GM12875 (cell line): ENCODE measurements around the gene DHRS13.
"Not testable (repeated sequence)": the region's sequence is repeated elsewhere in the genome, so short reads cannot be mapped to it uniquely, and the experiment has no call there.

Experiments
- H3K4me3 ChIP-seq: one replicate; pipeline ENCODE4 v1.5.1; 2011; ENCODE audit warnings: low read depth, low read length, control low read depth
- CTCF ChIP-seq: IDR thresholded peaks from 2 replicates; pipeline ENCODE4 v1.5.1; 2011; ENCODE audit warnings: low read depth, mild to moderate bottlenecking, control low read depth, inconsistent platforms, low read length, moderate library complexity, borderline replicate concordance; ENCODE audit not compliant: insufficient read depth

DHRS13 gene

GRCh38 chr17:28935744-28936460, 33.0 kb upstream of the DHRS13 start:
- H3K4me3 ChIP-seq = no peak overlapping the region

GRCh38 chr17:28934508-28934907, 31.6 kb upstream of the DHRS13 start:
- not testable (repeated sequence) for H3K4me3 ChIP-seq

More at GRCh38 chr17:28935744-28936460, 33.0 kb upstream of the DHRS13 start:
- no peak for TF ChIP-seq CTCF

- H3K4me3 ChIP-seq = no peak overlapping the region
- TF ChIP-seq CTCF = no peak
These were observed 26.9 kb upstream of the DHRS13 start for GRCh38 chr17:28929787-28930186.

- no peak for TF ChIP-seq CTCF
- H3K4me3 ChIP-seq = no peak overlapping the region
These were observed 25.2 kb upstream of the DHRS13 start for GRCh38 chr17:28928061-28928460.

- TF ChIP-seq CTCF = no peak
These were observed 23.9 kb upstream of the DHRS13 start for GRCh38 chr17:28926786-28927185.

GRCh38 chr17:28926366-28926765, 23.5 kb upstream of the DHRS13 start:
- TF ChIP-seq CTCF = no peak
- no peak overlapping the region for H3K4me3 ChIP-seq

More at GRCh38 chr17:28926786-28927185, 23.9 kb upstream of the DHRS13 start:
- H3K4me3 ChIP-seq = no peak overlapping the region

GRCh38 chr17:28925912-28926365, 23.1 kb upstream of the DHRS13 start:
- no peak overlapping the region for H3K4me3 ChIP-seq
- no peak for TF ChIP-seq CTCF
